Measurements from ENCODE around the gene IGLL5. TPM values are rescaled to one million over a fixed set of nuclear protein-coding genes. Genes with fewer than 3 reads are reported as not detected.

Gene IGLL5
- total and polyA plus RNA-seq, 9 of the 15 experiments (the other 6 are each of a cell fraction or from before 2014, with no cell fraction given): not detected

DNA sequence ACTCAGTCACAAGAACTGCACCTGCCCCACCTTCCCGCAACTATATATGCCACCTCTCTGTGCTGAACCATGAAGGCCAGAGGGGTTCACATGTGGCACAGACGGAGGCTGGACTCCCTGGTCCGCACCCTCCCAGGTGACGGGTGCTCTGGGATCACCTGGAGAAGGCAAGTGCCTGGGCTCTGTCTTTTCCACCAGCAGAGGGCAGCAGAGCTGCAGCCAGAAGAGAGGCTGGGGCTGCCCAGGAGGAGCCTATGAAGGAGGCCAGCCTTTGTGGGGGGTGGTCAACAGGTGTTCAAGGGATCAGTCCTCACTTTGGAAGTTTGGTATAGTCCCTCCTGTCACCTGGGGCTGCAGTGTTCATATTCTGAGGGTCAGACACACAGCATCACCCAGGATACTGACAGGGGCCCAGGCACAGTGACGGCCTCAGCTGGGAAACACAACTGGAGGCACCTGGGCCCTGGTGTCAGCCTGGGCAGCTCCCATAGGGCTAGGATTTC, 39.2 kb upstream of the IGLL5 start (continued):
- TF ChIP-seq, protein P1, sequence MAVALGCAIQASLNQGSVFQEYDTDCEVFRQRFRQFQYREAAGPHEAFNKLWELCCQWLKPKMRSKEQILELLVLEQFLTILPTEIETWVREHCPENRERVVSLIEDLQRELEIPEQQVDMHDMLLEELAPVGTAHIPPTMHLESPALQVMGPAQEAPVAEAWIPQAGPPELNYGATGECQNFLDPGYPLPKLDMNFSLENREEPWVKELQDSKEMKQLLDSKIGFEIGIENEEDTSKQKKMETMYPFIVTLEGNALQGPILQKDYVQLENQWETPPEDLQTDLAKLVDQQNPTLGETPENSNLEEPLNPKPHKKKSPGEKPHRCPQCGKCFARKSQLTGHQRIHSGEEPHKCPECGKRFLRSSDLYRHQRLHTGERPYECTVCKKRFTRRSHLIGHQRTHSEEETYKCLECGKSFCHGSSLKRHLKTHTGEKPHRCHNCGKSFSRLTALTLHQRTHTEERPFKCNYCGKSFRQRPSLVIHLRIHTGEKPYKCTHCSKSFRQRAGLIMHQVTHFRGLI (CRISPR knock-in tag; IDR thresholded peaks at IDR 0.05): no peak
- TF ChIP-seq, protein P2, sequence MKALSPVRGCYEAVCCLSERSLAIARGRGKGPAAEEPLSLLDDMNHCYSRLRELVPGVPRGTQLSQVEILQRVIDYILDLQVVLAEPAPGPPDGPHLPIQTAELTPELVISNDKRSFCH (CRISPR knock-in tag; IDR thresholded peaks at IDR 0.05): no peak
- TF ChIP-seq, protein P2 (tag; IDR thresholded peaks at IDR 0.05): no peak
- TF ChIP-seq, protein P3, sequence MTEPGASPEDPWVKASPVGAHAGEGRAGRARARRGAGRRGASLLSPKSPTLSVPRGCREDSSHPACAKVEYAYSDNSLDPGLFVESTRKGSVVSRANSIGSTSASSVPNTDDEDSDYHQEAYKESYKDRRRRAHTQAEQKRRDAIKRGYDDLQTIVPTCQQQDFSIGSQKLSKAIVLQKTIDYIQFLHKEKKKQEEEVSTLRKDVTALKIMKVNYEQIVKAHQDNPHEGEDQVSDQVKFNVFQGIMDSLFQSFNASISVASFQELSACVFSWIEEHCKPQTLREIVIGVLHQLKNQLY (CRISPR knock-in tag; conservative IDR thresholded peaks at IDR 0.05): peak in 1 of 2 experiments; percentile 95; a peak in 1 of 4 replicates
- TF ChIP-seq, protein P4, sequence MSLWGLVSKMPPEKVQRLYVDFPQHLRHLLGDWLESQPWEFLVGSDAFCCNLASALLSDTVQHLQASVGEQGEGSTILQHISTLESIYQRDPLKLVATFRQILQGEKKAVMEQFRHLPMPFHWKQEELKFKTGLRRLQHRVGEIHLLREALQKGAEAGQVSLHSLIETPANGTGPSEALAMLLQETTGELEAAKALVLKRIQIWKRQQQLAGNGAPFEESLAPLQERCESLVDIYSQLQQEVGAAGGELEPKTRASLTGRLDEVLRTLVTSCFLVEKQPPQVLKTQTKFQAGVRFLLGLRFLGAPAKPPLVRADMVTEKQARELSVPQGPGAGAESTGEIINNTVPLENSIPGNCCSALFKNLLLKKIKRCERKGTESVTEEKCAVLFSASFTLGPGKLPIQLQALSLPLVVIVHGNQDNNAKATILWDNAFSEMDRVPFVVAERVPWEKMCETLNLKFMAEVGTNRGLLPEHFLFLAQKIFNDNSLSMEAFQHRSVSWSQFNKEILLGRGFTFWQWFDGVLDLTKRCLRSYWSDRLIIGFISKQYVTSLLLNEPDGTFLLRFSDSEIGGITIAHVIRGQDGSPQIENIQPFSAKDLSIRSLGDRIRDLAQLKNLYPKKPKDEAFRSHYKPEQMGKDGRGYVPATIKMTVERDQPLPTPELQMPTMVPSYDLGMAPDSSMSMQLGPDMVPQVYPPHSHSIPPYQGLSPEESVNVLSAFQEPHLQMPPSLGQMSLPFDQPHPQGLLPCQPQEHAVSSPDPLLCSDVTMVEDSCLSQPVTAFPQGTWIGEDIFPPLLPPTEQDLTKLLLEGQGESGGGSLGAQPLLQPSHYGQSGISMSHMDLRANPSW (CRISPR knock-in tag; IDR thresholded peaks at IDR 0.05): peak; percentile 99
- TF ChIP-seq, protein P5, sequence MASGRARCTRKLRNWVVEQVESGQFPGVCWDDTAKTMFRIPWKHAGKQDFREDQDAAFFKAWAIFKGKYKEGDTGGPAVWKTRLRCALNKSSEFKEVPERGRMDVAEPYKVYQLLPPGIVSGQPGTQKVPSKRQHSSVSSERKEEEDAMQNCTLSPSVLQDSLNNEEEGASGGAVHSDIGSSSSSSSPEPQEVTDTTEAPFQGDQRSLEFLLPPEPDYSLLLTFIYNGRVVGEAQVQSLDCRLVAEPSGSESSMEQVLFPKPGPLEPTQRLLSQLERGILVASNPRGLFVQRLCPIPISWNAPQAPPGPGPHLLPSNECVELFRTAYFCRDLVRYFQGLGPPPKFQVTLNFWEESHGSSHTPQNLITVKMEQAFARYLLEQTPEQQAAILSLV (tag; IDR thresholded peaks at IDR 0.05): no peak
- TF ChIP-seq, protein P6, sequence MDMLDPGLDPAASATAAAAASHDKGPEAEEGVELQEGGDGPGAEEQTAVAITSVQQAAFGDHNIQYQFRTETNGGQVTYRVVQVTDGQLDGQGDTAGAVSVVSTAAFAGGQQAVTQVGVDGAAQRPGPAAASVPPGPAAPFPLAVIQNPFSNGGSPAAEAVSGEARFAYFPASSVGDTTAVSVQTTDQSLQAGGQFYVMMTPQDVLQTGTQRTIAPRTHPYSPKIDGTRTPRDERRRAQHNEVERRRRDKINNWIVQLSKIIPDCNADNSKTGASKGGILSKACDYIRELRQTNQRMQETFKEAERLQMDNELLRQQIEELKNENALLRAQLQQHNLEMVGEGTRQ (CRISPR knock-in tag; IDR thresholded peaks at IDR 0.05): peak; percentile 39; the same call in 1 of the 2 replicates
- TF ChIP-seq SRF (CRISPR knock-in tag; IDR thresholded peaks at IDR 0.05): peak in 1 of 2 experiments; percentile 78; a peak in 2 of 4 replicates
- peak in 1 of 2 experiments; percentile 98; a peak in 2 of 4 replicates for TF ChIP-seq MAZ (CRISPR knock-in tag; conservative IDR thresholded peaks at IDR 0.05 in 1 of 2, IDR thresholded peaks at IDR 0.05 in 1 of 2)
- no peak for TF ChIP-seq POU5F1 (IDR thresholded peaks at IDR 0.05; ENCODE audit: borderline replicate concordance, low read depth, low read length, partially characterized antibody)
- no peak for TF ChIP-seq NR1H2 (CRISPR knock-in tag; IDR thresholded peaks at IDR 0.05)
- no peak for TF ChIP-seq PHF20 (IDR thresholded peaks at IDR 0.05; ENCODE audit: partially characterized antibody)
- TF ChIP-seq TEAD4 (IDR thresholded peaks at IDR 0.05; ENCODE audit: low read length): peak; percentile 63
- TF ChIP-seq TEAD4 (CRISPR knock-in tag; IDR thresholded peaks at IDR 0.05; ENCODE audit: borderline replicate concordance): no peak
- TF ChIP-seq, protein P7, sequence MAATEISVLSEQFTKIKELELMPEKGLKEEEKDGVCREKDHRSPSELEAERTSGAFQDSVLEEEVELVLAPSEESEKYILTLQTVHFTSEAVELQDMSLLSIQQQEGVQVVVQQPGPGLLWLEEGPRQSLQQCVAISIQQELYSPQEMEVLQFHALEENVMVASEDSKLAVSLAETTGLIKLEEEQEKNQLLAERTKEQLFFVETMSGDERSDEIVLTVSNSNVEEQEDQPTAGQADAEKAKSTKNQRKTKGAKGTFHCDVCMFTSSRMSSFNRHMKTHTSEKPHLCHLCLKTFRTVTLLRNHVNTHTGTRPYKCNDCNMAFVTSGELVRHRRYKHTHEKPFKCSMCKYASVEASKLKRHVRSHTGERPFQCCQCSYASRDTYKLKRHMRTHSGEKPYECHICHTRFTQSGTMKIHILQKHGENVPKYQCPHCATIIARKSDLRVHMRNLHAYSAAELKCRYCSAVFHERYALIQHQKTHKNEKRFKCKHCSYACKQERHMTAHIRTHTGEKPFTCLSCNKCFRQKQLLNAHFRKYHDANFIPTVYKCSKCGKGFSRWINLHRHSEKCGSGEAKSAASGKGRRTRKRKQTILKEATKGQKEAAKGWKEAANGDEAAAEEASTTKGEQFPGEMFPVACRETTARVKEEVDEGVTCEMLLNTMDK (IDR thresholded peaks at IDR 0.05; ENCODE audit: borderline replicate concordance, insufficient read depth, low read depth, low read length, poor library complexity, severe bottlenecking): no peak

Data from K562 (cell line).